Ishikawa (cell line): ENCODE data around the gene LRRC30.

Source experiments
- CEBPB ChIP-seq: IDR thresholded peaks from 2 replicates; pipeline ENCODE4 v1.6.1; 2012
- CREB1 ChIP-seq: IDR thresholded peaks from 2 replicates; pipeline ENCODE4 v1.6.1; 2012; ENCODE audit warnings: low read depth
- EGR1 ChIP-seq: IDR thresholded peaks from 2 replicates; pipeline ENCODE4 v1.6.1; 2012
- EP300 ChIP-seq: IDR thresholded peaks from 2 replicates; pipeline ENCODE4 v1.6.1; 2012; ENCODE audit warnings: borderline replicate concordance
- FOXM1 ChIP-seq: IDR thresholded peaks from 2 replicates; pipeline ENCODE4 v1.6.1; 2012; ENCODE audit warnings: low read depth, borderline replicate concordance
- NFIC ChIP-seq: IDR thresholded peaks from 2 replicates; pipeline ENCODE4 v1.6.1; 2012
- RAD21 ChIP-seq: IDR thresholded peaks from 2 replicates; pipeline ENCODE4 v1.6.1; 2012; ENCODE audit warnings: low read depth
- TAF1 ChIP-seq: IDR thresholded peaks from 2 replicates; pipeline ENCODE4 v1.6.1; 2012; ENCODE audit warnings: low read depth, mild to moderate bottlenecking
- TCF12 ChIP-seq: IDR thresholded peaks from 2 replicates; pipeline ENCODE4 v1.6.1; 2012; ENCODE audit warnings: low read depth
- TEAD4 ChIP-seq: IDR thresholded peaks from 2 replicates; pipeline ENCODE4 v1.6.1; 2012
- YY1 ChIP-seq: IDR thresholded peaks from 2 replicates; pipeline ENCODE4 v1.6.1; 2012; ENCODE audit warnings: low read depth
- ZBTB7A ChIP-seq: IDR thresholded peaks from 2 replicates; pipeline ENCODE4 v1.6.1; 2012; ENCODE audit warnings: low read depth
- TF ChIP-seq, protein P1 (sequence below): IDR thresholded peaks from 2 replicates; pipeline ENCODE4 v1.6.1; 2012; ENCODE audit warnings: low read depth, mild to moderate bottlenecking
- TF ChIP-seq, protein P2 (sequence below): IDR thresholded peaks from 2 replicates; pipeline ENCODE4 v1.6.1; 2012
- TF ChIP-seq, protein P3 (sequence below): IDR thresholded peaks from 2 replicates; pipeline ENCODE4 v1.6.1; 2012

The LRRC30 gene

DNA sequence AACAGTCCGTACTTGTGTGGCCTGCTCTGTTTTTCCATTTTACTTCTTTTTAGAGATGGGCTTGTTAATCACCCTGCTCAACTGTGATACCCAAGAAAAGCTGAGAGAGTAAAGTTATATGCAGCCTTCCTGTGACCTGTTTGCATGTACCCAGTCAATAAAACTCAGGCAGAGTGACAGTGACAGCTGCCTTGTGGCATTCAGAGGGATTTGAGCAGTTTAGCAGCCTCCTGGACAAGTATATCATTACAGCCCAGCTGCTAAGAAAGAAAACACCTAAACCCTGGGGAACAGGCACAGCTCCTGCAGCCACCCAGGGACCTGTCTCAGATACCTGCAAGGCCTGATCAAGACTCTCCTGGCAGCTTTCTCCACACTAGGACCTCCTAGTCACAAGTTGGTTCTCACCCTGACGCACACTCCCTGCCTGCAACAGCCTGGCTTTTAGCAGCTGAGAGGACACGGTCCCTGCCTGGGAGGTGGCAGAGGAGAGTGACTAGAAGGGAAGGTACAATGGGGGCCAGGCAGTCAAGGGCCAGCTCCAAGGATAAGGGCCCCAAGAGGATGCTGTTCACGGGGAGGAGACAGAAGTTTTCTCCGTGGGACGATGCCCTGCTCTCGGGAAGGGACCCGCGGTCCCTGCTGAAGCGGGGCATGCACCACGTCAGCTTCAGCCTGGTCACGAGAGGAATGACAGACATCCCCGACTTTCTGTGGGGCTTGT is at the start of gene LRRC30:
TSS of gene LRRC30 (plus strand) at position 464 of the 724 bp plus-strand sequence. CDS start at position 514, 50 bp downstream.
- no peak for TF ChIP-seq TCF12
- no peak for TF ChIP-seq EGR1
- TF ChIP-seq FOXM1, result no peak
- TF ChIP-seq CREB1, result no peak
- TF ChIP-seq, protein P1, sequence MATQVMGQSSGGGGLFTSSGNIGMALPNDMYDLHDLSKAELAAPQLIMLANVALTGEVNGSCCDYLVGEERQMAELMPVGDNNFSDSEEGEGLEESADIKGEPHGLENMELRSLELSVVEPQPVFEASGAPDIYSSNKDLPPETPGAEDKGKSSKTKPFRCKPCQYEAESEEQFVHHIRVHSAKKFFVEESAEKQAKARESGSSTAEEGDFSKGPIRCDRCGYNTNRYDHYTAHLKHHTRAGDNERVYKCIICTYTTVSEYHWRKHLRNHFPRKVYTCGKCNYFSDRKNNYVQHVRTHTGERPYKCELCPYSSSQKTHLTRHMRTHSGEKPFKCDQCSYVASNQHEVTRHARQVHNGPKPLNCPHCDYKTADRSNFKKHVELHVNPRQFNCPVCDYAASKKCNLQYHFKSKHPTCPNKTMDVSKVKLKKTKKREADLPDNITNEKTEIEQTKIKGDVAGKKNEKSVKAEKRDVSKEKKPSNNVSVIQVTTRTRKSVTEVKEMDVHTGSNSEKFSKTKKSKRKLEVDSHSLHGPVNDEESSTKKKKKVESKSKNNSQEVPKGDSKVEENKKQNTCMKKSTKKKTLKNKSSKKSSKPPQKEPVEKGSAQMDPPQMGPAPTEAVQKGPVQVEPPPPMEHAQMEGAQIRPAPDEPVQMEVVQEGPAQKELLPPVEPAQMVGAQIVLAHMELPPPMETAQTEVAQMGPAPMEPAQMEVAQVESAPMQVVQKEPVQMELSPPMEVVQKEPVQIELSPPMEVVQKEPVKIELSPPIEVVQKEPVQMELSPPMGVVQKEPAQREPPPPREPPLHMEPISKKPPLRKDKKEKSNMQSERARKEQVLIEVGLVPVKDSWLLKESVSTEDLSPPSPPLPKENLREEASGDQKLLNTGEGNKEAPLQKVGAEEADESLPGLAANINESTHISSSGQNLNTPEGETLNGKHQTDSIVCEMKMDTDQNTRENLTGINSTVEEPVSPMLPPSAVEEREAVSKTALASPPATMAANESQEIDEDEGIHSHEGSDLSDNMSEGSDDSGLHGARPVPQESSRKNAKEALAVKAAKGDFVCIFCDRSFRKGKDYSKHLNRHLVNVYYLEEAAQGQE, result no peak
- no peak for TF ChIP-seq TEAD4
- no peak for TF ChIP-seq ZBTB7A
- no peak for TF ChIP-seq CEBPB
- no peak for TF ChIP-seq EP300
- no peak for TF ChIP-seq RAD21
- TF ChIP-seq YY1, result no peak
- TF ChIP-seq TAF1, result no peak
- TF ChIP-seq, protein P2, sequence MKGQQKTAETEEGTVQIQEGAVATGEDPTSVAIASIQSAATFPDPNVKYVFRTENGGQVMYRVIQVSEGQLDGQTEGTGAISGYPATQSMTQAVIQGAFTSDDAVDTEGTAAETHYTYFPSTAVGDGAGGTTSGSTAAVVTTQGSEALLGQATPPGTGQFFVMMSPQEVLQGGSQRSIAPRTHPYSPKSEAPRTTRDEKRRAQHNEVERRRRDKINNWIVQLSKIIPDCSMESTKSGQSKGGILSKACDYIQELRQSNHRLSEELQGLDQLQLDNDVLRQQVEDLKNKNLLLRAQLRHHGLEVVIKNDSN, result no peak
- TF ChIP-seq NFIC, result no peak
- TF ChIP-seq, protein P3, sequence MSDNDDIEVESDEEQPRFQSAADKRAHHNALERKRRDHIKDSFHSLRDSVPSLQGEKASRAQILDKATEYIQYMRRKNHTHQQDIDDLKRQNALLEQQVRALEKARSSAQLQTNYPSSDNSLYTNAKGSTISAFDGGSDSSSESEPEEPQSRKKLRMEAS, result no peak

DNA sequence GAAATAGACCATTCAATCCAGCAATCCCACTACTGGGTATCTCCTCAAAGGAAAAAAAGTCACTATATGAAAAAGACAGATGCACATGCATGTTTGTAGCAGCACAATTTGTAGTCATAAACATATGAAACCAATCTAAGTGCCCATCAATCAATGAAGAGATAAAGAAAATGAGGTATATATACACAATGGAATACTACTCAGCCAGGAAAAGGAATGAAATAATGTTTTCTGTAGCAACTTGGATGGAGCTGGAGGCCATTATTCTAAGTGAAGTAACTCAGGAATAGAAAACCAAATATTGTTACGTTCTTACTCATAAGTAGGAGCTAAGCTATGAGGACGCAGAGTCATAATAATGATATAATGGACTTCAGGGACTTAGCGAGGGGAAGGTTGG is 45.2 kb upstream of the LRRC30 start:
- TF ChIP-seq YY1 (no peak), EP300 (no peak), TCF12 (no peak), FOXM1 (no peak), CEBPB (no peak), TAF1 (no peak), NFIC (no peak), ZBTB7A (no peak)
- TF ChIP-seq, protein P3, result no peak

DNA sequence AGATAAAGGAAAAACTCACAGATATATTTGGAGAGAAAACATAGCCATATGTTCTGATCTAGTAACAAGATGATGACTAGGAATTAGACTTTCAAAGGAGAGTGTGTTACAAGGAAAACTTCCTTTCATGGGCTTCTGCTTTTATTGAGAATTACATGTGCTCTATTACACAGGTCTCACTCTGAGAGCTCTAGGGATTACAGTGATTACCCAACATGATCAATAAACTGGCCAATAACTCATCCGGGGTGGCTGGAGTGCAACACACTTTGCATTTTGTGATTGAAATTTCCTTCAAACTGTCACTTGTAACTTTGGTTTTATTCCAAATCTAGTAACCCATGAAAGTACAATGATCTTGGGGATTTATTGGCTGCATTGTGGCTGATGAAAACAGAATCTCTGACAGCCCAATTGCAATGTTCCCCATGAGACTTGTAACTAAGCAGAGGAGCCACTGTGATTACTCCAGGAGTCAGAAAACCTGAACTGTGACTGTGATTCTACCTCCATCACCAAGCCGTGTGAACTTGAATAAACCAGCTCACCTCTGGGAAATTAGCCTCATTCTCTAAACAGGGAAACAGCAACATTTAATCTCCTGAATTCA is 40.2 kb upstream of the LRRC30 start:
- TF ChIP-seq, protein P3, result no peak
- TF ChIP-seq ZBTB7A, result no peak
- TF ChIP-seq CREB1, result no peak
- TF ChIP-seq EGR1, result no peak
- TF ChIP-seq YY1, result no peak
- TF ChIP-seq TCF12, result no peak
- no peak for TF ChIP-seq TEAD4
- no peak for TF ChIP-seq CEBPB
- TF ChIP-seq TAF1, result no peak
- no peak for TF ChIP-seq EP300
- TF ChIP-seq RAD21, result no peak
- no peak for TF ChIP-seq NFIC
- TF ChIP-seq, protein P1, result no peak
- TF ChIP-seq FOXM1, result no peak
- TF ChIP-seq, protein P2, result no peak

DNA sequence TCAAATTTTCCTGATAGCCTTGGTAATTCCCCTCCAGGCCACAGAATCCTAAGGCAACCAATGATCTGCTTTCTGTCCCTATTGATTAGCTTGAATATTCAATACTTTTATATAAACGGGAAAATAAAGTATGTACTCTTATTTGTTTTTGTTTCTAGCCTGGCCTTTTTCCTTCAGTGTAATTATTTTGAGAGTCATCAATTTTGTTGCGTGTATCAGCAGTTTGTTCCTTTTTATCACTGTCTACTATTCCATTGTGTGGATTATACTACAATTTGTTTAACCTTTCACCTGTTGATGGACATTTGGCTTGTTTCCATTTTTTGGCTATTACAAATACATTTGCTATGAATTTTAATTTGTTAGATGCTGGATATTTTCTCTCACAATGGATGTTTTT is 39.2 kb upstream of the LRRC30 start:
- TF ChIP-seq EGR1 (no peak), YY1 (no peak), TAF1 (no peak), EP300 (no peak), TCF12 (no peak), ZBTB7A (no peak)
- TF ChIP-seq, protein P2, result no peak
- TF ChIP-seq, protein P3, result no peak
